ENCODE results near the gene MACF1.

GRCh38 chr1:39422614-39423013 is 218.1 kb downstream of the MACF1 start:
- TF ChIP-seq PREB (CRISPR knock-in tag; IDR thresholded peaks at IDR 0.05) (no peak), BHLHE40 (IDR thresholded peaks at IDR 0.05; ENCODE audit: low read length) (no peak), SMC3 (IDR thresholded peaks at IDR 0.05; ENCODE audit: low read length) (no peak), RFX5 (IDR thresholded peaks at IDR 0.05; ENCODE audit: low read depth, low read length) (no peak), ZBED4 (CRISPR knock-in tag; IDR thresholded peaks at IDR 0.05; ENCODE audit: borderline replicate concordance) (no peak), KLF15 (CRISPR knock-in tag; IDR thresholded peaks at IDR 0.05; ENCODE audit: borderline replicate concordance) (no peak)

Data from HepG2 (cell line).